HTERT RPE-1 (cell line): ENCODE results near the gene PARD3B.

Experiments used
- in situ Hi-C: fragments of 300-500 bp; cut with MboI; formaldehyde crosslinking; loops from 4 replicates; pipeline ENCODE4 v1.14.3; 2020; ENCODE audit warnings: low sequenced_read_pairs

PARD3B gene

DNA sequence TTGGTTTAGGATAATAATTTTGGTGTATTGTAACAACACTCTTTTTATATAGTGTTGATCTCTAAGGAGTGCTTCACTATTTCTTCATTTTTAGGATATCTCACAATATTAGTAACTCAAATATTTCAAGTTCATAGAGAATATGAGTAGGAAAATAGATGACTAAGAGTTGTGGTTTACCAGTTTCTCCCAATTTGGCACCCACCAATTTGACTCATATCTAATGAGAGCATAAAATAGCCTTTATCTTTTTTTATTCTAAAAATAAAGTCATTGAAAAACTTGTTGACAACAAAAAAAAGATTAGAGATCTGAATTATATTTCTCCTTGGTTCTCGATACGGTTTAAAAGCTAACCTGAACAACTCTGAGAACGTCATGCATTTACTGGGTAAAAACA lies 204.0 kb downstream of the PARD3B start:
- in situ Hi-C loops, result no loop called here

DNA sequence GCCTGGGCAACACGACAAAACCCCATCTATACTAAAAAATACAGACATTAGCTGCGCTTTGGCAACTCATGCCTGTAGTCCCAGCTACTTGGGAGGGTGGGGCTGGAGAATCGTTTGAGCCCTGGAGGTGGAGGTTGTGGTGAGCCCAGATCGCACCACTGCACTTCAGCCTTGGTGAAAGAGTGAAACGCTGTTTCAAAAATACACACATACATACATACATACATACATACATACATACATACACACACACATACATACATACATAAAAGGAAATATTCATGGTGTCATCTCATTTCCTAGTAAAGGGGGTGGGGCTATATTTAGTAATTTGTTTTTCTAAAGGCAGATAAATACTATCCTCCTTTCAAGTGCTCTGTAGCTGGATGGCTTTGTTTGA lies 205.1 kb downstream of the PARD3B start:
- in situ Hi-C loops, result no loop called here

DNA sequence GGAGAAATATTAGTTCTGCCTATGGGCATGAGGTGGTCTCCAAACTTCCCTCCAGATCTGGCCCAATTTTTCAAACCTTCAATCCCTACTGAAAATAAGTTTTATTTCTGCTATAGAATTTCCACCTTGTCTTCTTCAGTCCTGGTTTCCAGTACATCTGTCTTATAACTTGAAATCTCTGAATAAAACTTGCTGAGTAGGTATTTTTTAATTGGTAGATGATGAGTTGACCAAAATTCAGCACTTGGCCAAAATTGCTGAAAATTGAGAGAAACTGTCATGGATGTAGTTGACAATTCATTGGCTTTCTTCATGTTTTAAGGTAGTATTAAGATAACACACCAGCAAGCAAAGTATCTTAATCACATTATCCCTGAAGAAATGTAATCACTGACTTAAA lies 206.2 kb downstream of the PARD3B start:
- in situ Hi-C loops, result no loop called here

DNA sequence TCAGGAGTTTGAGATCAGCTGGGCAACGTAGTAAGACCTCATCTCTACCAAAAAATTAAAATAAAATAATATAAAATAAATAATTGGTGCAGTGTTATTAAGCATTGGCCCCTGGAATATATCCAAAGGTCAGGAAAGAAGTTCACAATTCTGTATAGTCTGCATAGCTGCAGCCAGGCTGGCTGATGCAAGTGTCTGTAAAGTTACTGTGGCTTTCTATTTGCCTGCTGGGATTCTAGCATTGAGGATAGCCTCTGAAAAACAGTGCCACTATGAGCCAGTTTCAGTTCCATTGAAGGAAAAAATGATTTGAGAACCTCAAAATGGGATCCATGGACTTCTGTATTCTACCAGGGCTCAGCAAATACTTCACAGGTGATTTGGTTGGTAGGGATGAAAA lies 208.6 kb downstream of the PARD3B start:
- in situ Hi-C loops, result no loop called here

DNA sequence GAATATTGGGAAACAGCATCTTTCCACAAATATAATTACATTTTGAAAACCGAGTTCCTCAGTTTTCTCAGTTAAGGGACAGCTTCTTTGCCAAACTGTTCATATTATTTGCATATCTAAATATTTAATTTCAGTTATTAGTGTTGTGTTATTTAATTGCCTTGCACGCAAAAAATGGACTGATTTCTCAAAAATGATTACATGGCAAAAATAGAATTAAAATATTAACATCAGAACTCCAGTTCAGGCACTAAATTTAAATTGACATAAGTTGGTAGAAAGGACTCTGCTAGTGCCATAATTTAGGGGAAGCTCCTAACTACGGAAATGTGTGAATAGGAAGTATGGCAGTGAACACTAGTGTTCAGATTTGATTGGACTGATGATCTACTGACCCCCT lies 209.6 kb downstream of the PARD3B start:
- in situ Hi-C loops, result no loop called here

DNA sequence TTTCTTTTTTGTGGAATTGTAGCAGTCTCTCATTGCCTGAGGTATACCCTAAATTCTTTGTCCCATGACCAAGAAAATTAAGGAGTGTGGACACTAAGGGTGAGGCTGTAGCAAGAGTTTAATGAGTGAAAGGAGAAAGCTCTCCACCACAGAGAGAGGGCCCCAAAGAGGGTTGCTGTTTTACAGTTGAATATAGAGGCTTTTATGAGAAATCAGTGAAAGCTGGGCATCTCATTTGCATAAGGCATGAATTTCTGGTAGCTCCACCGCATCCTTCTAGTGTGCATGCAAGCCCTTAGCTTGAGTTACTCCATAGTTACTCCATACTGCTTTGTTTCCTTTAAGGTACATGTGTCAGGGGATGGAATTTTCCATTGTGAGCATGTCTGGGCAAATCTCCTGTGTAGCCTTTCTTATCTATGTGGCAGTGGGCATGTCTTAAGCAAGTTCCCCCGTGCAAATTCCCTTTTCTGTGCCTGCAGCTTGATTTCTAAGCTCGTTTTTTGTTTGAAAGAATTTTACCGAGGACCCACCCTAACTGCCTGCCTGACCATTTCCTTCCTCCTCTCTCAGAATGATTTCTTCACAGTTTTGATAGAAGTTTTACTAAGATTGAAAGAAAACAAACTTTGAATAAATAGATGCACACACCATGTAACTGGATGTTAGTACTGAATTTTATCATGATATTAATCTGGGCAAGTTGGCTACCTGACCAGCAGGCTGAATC lies 218.9 kb downstream of the PARD3B start:
- in situ Hi-C loops, result no loop called here

DNA sequence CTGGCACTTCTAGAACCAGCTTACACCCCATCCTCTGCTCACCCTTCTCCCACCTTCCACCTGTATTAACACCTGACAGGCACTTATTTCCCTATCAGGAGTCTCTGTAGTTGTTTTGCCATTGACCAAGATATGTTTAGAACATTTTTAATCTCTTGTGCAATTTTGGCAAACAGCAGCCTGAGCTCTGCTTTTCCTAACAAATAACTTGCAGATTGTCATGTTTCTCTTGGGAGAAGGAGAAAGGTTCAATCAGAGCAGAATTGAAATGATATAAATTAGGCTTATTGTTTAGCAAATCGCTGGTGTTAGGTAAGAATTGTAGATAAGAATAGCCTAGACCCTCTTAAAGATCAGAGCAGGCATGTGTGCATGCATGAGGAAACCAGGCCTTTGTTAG lies 225.5 kb downstream of the PARD3B start:
- in situ Hi-C loops, result no loop called here

DNA sequence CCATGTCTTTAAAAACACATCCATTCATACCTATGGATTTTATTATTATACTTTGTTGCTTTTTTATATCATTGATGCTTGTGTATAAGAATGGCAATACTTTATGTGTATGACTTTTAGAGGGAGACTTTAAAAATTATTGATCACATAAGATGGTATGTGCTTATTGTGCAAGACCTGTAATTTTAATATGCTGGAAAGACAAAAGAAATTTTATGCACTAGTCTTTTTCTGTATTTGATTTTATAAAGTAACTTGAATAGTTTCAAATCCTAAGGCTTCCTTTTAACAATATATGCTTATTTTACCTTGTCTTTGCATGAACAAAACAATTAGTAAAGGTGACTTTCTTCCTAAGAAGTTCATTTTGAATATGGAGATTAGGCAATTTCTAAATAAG lies 226.4 kb downstream of the PARD3B start:
- in situ Hi-C loops, result no loop called here

DNA sequence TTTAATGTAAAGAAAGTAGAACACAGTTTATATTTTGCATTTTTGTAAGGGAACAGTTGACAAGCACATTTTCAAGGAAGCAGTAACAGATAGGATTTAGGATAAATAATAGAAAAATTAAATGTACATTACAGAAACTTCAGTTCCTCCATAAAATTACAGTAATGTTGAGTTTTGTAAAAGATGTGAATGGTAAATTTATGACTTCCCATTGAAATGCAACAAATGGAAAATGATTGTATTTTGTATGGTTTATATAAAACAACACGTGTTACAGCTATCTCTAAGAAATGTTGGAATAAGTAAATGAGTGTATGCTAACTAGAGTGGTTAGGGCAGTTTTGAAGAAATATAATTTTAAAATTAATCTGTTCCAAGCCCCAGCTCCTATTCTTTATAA lies 227.3 kb downstream of the PARD3B start:
- in situ Hi-C loops, result no loop called here

DNA sequence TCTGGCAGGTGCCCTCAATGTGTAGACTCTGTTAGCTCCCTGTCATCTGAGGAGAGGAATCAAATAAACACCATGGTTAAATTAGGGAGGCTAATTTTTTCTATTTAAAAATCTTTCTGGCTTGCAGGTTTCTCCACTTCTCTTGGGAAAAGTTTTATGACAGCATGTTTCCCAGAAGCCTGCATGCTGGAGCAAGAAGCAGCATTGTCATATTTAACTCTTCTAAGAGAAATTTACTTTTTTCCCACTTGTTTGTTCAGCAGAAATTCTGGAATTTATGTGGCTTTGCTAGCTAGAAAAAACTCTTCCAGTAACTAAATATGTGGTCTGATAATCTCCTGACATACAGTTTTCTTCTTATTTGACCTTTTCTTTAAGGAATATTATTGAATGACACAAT lies 230.5 kb downstream of the PARD3B start:
- in situ Hi-C loops, result no loop called here

DNA sequence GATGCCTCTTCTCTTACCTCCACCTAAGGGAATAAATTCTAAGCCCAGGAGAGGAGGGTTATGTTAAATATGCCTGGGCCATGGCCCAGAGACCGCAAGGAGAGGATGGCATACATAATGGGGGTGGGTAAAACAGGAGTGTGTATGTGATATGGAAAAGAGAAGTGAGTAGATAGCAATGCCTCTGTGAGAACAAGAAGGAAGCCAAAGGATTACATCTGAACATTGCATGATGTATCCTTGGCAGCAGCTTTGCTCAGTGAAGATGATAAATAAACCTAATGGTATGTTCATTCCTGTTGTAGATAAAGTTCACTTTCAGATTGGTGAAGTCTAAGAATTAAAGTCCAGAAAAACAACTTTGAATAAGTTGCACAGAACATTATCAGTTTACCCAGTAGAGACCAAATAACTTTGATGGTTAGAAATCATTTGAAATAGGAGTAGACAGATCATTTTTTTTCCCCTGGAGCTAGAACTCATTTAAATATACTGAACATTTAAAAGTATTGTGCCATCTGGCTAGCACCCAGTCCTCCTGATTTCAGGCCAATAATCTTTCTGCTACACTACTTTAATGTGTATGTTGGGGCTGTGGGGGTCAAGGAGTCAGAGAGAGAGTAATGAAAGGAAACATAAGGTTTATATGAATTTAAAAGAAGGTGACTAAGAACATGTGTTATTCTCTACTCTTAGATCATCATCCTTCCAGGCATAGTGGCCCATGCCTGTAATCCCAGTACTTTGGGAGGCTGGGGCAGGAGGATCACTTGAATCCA lies 231.7 kb downstream of the PARD3B start:
- in situ Hi-C loops, result no loop called here

DNA sequence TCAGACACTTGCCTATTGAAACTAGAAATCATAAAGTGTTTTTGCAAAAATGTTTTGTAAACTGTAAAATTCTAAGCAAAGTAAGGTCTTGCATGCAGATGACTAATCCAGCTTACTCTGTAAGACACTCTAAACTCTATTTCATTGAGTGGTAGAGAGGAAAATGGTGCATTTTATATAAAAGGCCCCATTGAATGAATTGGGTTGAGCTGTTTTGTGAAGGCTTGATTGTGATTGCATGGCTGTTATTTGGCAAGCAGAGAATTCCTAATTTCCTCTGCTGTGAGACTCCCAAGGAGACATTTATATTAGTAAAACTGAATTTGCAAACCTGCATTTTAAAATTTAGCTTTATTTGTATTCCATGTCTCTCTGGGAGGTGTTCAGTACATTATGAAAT lies 234.5 kb downstream of the PARD3B start:
- in situ Hi-C loops, result no loop called here

DNA sequence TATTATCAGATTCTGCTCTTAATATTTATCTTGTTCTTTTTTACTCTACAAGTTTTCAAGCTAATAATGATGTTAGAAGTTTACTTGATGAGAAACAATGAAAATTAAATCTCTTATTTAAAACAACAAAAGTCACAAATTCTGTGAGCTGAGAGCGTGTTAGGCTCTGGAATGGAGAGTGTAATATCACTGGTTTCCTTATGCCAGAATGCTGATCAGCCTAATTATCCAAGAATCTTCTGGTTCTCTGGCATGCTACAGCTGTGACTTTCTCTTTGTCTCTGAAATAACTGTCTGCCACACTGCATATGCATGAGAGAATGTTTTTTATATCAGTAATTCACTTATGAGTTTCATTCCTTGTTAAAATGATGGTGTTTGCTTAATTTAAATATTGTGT lies 236.7 kb downstream of the PARD3B start:
- in situ Hi-C loops, result no loop called here

DNA sequence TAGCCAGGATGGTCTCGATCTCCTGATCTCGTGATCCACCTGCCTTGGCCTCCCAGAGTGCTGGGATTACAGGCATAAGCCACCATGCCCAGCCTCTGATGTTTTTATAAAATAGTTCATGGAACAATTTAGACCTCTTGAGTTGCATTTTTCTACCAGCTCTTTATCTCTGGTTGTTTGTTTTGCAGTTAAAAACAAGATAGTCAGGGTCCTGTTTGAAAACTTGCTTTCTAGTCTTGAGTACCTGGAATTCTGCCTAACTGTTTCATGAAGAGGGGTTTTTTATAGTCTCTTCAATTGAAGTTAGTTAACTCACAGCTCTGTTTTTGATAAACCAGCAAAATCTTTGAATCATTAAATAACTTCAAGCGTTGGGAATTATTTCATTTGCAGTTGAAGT lies 244.8 kb downstream of the PARD3B start:
- in situ Hi-C loops, result no loop called here

DNA sequence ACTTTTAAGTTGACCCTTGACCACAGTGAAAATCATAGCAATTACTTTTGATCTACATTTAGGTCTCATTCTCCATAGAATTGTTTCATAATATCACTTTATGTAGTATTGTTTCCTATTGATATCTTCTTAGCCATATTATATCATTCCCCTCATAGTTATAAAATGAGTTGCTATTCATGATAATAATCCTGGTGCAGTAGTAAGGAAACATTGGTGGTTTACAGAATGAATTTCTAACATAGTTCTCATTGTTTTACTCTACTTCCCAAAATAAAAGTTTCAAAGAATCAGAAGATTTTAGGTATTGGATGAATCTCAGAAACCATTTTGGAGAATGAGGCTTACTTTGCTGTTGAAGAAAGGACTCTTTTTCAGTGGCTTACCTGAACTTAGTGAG lies 246.0 kb downstream of the PARD3B start:
- in situ Hi-C loops, result no loop called here

DNA sequence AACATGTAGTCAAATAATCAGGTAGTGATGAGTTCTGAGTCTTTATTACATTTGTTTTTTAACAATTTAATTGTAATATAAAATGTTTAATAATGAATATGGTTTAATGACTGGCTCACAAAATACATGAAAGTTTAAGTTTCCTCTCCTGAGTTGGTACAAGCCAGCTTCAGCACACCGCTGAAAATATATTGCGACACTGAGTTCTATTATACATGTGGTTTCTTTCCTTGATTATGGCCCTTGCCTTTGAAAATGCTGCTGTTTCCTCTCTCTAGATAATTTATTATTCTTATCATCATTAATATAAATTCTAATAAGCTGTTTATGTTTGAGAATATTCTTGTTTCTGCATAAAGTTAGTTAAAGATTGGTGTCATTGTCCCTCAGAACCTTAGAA lies 249.3 kb downstream of the PARD3B start:
- in situ Hi-C loops, result no loop called here

DNA sequence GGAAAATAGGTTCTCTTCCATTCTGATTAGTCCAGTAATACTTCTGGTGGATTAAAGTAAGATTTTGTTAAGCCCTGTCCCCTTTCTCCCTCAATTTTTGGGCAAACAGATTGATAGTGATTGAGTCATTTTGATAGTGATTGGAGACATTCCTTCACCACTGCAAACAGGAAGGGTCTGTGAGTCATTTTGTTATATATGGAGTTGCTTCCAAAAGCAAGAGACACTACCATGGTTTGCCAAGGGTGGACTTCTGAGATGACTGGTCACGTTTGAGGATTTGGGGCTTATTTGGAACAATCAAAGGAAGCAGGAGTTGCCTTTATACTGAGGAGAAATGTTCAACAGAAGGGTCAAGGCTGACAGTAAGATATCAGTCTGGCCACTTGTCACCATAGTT lies 249.9 kb downstream of the PARD3B start:
- in situ Hi-C loops, result no loop called here

DNA sequence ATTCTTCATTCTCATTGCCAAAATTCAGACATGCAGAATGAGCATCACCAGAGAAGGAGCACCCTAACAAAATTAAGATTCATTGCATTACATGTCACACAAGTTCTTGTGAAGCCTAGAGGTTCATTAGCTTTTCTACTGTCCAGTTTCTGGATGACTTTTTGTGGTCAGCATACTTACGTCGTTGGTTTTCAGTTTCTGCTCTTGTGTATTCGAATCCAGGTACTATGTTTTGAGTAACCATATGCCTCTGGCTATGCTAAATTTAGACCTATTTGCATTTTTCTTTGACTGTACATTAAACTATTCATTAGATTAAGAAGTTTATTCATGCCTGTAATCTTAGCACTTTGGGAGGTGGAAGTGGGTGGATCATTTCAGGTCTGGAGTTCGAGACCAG lies 251.3 kb downstream of the PARD3B start:
- in situ Hi-C loops, result no loop called here

DNA sequence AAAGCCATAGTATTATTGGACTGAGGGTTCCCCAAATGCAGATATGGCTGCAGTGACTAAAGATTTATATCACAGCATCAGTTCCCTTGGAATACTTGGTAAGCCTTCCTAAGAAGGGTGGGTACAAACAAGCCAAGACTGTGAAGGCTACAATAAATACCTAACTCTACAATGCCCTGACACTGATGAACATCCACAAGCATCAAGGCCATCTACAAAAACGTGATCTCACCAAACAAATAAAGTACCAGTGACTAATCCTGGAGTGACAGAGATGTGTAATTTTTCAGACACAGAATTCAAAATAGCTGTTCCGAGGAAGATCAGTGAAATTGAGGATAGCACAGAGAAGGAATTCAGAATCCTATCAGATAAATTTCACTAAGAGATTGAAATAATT lies 254.5 kb downstream of the PARD3B start:
- in situ Hi-C loops, result no loop called here

DNA sequence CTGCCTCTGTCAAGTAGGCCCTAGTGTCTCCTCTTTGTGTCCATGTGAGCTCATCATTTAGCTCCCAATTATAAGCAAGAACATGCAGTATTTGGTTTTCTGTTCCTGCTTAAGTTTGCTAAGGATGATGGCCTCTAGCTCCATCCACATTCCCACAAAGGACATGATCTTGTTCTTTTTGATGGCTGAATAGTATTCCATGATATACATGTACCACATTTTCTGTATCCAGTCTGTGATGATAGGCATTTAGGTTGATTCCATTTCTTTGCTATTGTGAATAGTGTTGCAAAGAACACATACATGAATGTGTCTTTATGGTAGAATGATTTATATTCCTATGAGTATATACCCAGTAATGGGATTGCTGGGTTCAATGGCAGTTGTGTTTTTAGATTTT lies 263.2 kb downstream of the PARD3B start:
- in situ Hi-C loops, result no loop called here

DNA sequence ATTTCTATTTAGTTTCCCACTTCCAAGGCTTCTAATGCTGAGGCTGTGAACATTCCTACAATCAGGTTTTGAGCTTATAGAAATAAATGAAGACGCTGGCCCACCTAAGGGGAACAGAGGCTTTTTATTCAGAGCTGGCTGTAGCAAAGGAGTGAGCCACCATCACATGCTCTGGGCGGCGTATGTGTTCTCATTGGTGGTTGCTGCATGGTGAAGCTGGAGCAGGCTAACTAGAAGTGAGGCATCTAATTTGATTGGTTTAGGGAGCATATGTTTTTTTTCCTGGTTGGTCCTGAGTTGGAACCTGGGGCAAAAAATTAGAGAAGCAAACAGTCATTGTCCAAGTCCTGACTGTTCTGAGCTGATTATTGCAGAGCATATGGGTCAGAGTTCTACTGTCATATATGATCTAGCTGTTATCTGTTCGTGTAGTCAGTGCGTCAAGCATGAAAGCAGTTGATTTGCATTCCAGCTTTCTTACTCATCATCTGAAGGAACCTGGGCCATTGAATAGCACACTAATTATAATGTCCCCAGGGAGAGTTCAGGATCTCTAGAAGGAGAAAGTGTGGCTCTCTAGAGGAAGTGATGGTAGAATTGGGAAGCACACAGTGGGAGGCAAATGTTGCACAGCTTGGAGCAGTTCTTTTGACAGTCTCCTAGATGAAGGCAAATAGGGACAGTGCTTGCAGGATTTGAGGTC lies 279.6 kb downstream of the PARD3B start:
- in situ Hi-C loops, result no loop called here

DNA sequence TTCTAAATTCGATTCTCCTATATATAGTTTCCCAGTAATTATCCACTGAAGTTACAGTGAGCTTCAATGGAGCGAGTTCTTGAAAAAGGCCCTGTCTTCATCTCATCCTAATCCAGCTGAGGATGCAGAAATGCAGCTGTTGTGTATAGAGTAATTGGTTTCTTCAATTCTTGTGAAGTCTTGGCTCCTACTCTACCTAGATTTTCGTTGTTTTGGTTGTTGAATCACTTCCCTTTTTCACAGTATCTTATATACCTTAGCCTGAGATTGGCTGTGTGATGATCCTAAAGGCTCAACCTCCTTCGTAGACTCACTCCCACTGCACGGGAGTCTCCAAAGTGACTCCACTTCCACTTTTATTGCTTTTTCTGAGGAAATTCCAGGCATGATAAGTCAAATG lies 280.4 kb downstream of the PARD3B start:
- in situ Hi-C loops, result no loop called here
